ENCODE data around the gene MAT2A. TPM values are rescaled to one million over a fixed set of nuclear protein-coding genes. Genes with fewer than 3 reads are reported as not detected.
"Not testable (repeated sequence)": the region's sequence is repeated elsewhere in the genome, so short reads cannot be mapped to it uniquely, and the experiment has no call there.

Gene MAT2A
- total RNA-seq, 2 experiments from 2014 or later, result 218 to 222 TPM

GRCh38 chr2:85557130-85557529, 18.2 kb downstream of the MAT2A start:
- peaks cover 16% of the 10 kb centered on the region for H3K4me1 Mint-ChIP-seq
- ATAC-seq (ENCODE audit: low read depth), result no peak
- no peak overlapping the region for H3K27ac Mint-ChIP-seq
- H3K36me3 Mint-ChIP-seq, result peaks cover 5% of the 10 kb centered on the region
- no peaks in the 10 kb centered on the region for H3K27me3 Mint-ChIP-seq
- DNase-seq, result no peak
- no peak overlapping the region for H3K4me3 Mint-ChIP-seq
- POLR2A ChIA-PET, result interaction anchor here (0.7 to 2.0 kb wide), 6 partner anchors 11 to 143 kb away, joined by 3 to 10 read pairs (median 4); partner anchors contain the start of genes MAT2A, RNF181 and SH2D6
- H3K9me3 Mint-ChIP-seq, result no peaks in the 10 kb centered on the region

- peaks cover 17% of the 10 kb centered on the region for H3K4me1 Mint-ChIP-seq
Observed at GRCh38 chr2:85558160-85558559, 19.2 kb downstream of the MAT2A start.

GRCh38 chr2:85560403-85560726, 21.4 kb downstream of the MAT2A start:
- Mint-ChIP-seq H3K4me3 (peak overlapping the region; percentile 97), H3K27ac (peak overlapping the region; percentile 95), H3K4me1 (peaks cover 24% of the 10 kb centered on the region)
- ATAC-seq (ENCODE audit: low read depth); H3K9me3 Mint-ChIP-seq; DNase-seq; H3K36me3 Mint-ChIP-seq; H3K27me3 Mint-ChIP-seq: not testable (repeated sequence)
- POLR2A ChIA-PET, result interaction anchor here (0.7 to 4.1 kb wide), 9 partner anchors 9 to 205 kb away, joined by 3 to 30 read pairs (median 15); partner anchors contain the start of genes ELMOD3, MAT2A, RNF181 and SH2D6

More at GRCh38 chr2:85558160-85558559, 19.2 kb downstream of the MAT2A start:
- Mint-ChIP-seq H3K4me3 (no peak overlapping the region), H3K36me3 (peaks cover 5% of the 10 kb centered on the region), H3K27me3 (no peaks in the 10 kb centered on the region), H3K27ac (no peak overlapping the region), H3K9me3 (no peaks in the 10 kb centered on the region)
- POLR2A ChIA-PET, result interaction anchor here (3.7 kb wide), 1 partner anchor 19 kb away, joined by 24 read pairs; the partner anchor contains the start of gene MAT2A
- ATAC-seq (ENCODE audit: low read depth) (no peak), DNase-seq (no peak)

GRCh38 chr2:85560812-85561279, 21.9 kb downstream of the MAT2A start:
- no peaks in the 10 kb centered on the region for H3K9me3 Mint-ChIP-seq
- H3K4me1 Mint-ChIP-seq, result peaks cover 24% of the 10 kb centered on the region
- POLR2A ChIA-PET, result interaction anchor here (0.7 to 4.1 kb wide), 11 partner anchors 9 to 142 kb away, joined by 3 to 30 read pairs (median 8); partner anchors contain the start of genes MAT2A, RNF181, SH2D6 and VAMP8
- peak overlapping the region; percentile 97 for H3K4me3 Mint-ChIP-seq
- DNase-seq (no peak), ATAC-seq (ENCODE audit: low read depth) (peak; percentile 25)
- H3K27ac Mint-ChIP-seq, result peak overlapping the region; percentile 95
- no peaks in the 10 kb centered on the region for H3K27me3 Mint-ChIP-seq
- peaks cover 5% of the 10 kb centered on the region for H3K36me3 Mint-ChIP-seq

- H3K4me1 Mint-ChIP-seq, result peaks cover 24% of the 10 kb centered on the region
- H3K4me3 Mint-ChIP-seq, result peak within 1 kb of the TSS; percentile 97
- peak; percentile 89 for DNase-seq
- peak; percentile 95 for ATAC-seq (ENCODE audit: low read depth)
- POLR2A ChIA-PET, result interaction anchor here (0.7 to 4.1 kb wide), 20 partner anchors 8 to 242 kb away, joined by 3 to 30 read pairs (median 4); partner anchors contain the start of genes C2orf68, MAT2A, RNF181 and SH2D6
- no peaks in the 10 kb centered on the region for H3K9me3 Mint-ChIP-seq
- H3K27me3 Mint-ChIP-seq, result no peaks in the 10 kb centered on the region
- peak within 1 kb of the TSS; percentile 95 for H3K27ac Mint-ChIP-seq
- H3K36me3 Mint-ChIP-seq, result peaks cover 5% of the 10 kb centered on the region
Observed at GRCh38 chr2:85561280-85562212, 22.6 kb downstream of the MAT2A start, which contains the start of gene GGCX. Gene GGCX, minus strand, starts transcription at chr2:85561493. Its CDS starts 65 bp downstream, at chr2:85561428.

GRCh38 chr2:85564144-85564563, 25.2 kb downstream of the MAT2A start:
- Mint-ChIP-seq H3K9me3 (no peaks in the 10 kb centered on the region), H3K4me3 (peak overlapping the region; percentile 5), H3K36me3 (no peaks in the 10 kb centered on the region), H3K27me3 (no peaks in the 10 kb centered on the region), H3K4me1 (peaks cover 24% of the 10 kb centered on the region), H3K27ac (peak overlapping the region; percentile 37)
- ATAC-seq (ENCODE audit: low read depth) (no peak), DNase-seq (no peak)
- POLR2A ChIA-PET, result interaction anchor here (0.6 to 1.3 kb wide), 2 partner anchors 25 to 145 kb away, joined by 3 to 6 read pairs; partner anchors contain the start of genes MAT2A and SH2D6

- no peak overlapping the region for H3K27ac Mint-ChIP-seq
- H3K9me3 Mint-ChIP-seq, result no peaks in the 10 kb centered on the region
- ATAC-seq (ENCODE audit: low read depth) (no peak), DNase-seq (no peak)
- no peak overlapping the region for H3K4me3 Mint-ChIP-seq
- H3K4me1 Mint-ChIP-seq, result peaks cover 13% of the 10 kb centered on the region
- H3K36me3 Mint-ChIP-seq, result no peaks in the 10 kb centered on the region
- POLR2A ChIA-PET, result interaction anchor here (0.7 kb wide), 1 partner anchor 17 kb away, joined by 3 read pairs; no protein-coding TSS in a partner anchor
- H3K27me3 Mint-ChIP-seq, result peaks cover 9% of the 10 kb centered on the region
Observed at GRCh38 chr2:85566265-85566664, 27.3 kb downstream of the MAT2A start.

GRCh38 chr2:85575739-85576138, 36.8 kb downstream of the MAT2A start:
- no peak for ATAC-seq (ENCODE audit: low read depth)
- H3K9me3 Mint-ChIP-seq, result no peaks in the 10 kb centered on the region
- POLR2A ChIA-PET, result interaction anchor here (0.6 kb wide), 4 partner anchors 13 to 278 kb away, joined by 3 to 5 read pairs (median 3); no protein-coding TSS in a partner anchor
- no peak overlapping the region for H3K4me3 Mint-ChIP-seq
- H3K4me1 Mint-ChIP-seq, result peaks cover 23% of the 10 kb centered on the region
- peaks cover 9% of the 10 kb centered on the region for H3K36me3 Mint-ChIP-seq
- no peak for DNase-seq
- no peak overlapping the region for H3K27ac Mint-ChIP-seq
- H3K27me3 Mint-ChIP-seq, result peaks cover 9% of the 10 kb centered on the region

GRCh38 chr2:85577063-85577385, 38.1 kb downstream of the MAT2A start:
- peaks cover 16% of the 10 kb centered on the region for H3K36me3 Mint-ChIP-seq
- POLR2A ChIA-PET, result interaction anchor here (0.7 to 4.5 kb wide), 7 partner anchors 12 to 250 kb away, joined by 3 to 30 read pairs (median 9); partner anchors contain the start of genes GGCX, RNF181 and TGOLN2
- H3K4me3 Mint-ChIP-seq, result peak overlapping the region; percentile 92
- H3K9me3 Mint-ChIP-seq, result no peaks in the 10 kb centered on the region
- peak overlapping the region; percentile 90 for H3K27ac Mint-ChIP-seq
- peaks cover 4% of the 10 kb centered on the region for H3K27me3 Mint-ChIP-seq
- peaks cover 27% of the 10 kb centered on the region for H3K4me1 Mint-ChIP-seq
- DNase-seq (no peak), ATAC-seq (ENCODE audit: low read depth) (no peak)

- Mint-ChIP-seq H3K4me3 (peak within 1 kb of the TSS; percentile 92), H3K27me3 (peaks cover 1% of the 10 kb centered on the region), H3K27ac (peak within 1 kb of the TSS; percentile 90), H3K9me3 (no peaks in the 10 kb centered on the region), H3K4me1 (peaks cover 30% of the 10 kb centered on the region), H3K36me3 (peaks cover 19% of the 10 kb centered on the region)
- ATAC-seq (ENCODE audit: low read depth) (peak; percentile 82), DNase-seq (peak; percentile 66)
- POLR2A ChIA-PET, result interaction anchor here (0.7 to 4.5 kb wide), 11 partner anchors 10 to 250 kb away, joined by 3 to 30 read pairs (median 5); partner anchors contain the start of genes C2orf68, GGCX, MAT2A and RNF181
Observed at GRCh38 chr2:85577386-85578242, 38.6 kb downstream of the MAT2A start, which contains the start of gene VAMP8. Gene VAMP8, plus strand, starts transcription at chr2:85577586. Its CDS starts 61 bp downstream, at chr2:85577647.

- Mint-ChIP-seq H3K4me3 (peak overlapping the region; percentile 92), H3K9me3 (no peaks in the 10 kb centered on the region), H3K27ac (peak overlapping the region; percentile 90), H3K27me3 (no peaks in the 10 kb centered on the region), H3K36me3 (peaks cover 23% of the 10 kb centered on the region), H3K4me1 (peaks cover 33% of the 10 kb centered on the region)
- ATAC-seq (ENCODE audit: low read depth) (peak; percentile 40), DNase-seq (peak; percentile 45)
- POLR2A ChIA-PET, result interaction anchor here (0.8 to 4.5 kb wide), 14 partner anchors 9 to 251 kb away, joined by 3 to 30 read pairs (median 5); partner anchors contain the start of genes C2orf68, GGCX, MAT2A and RNF181
Observed at GRCh38 chr2:85578243-85579180, 39.5 kb downstream of the MAT2A start.

All from activated naive CD8-positive, alpha-beta T cell treated with anti-CD3 and anti-CD28 coated beads, Interleukin-2, amount 10 ng/mL, durations not matched to agents 7 days and 5 days (primary cell).